OCI-LY3 (cell line): ENCODE data around the gene C9orf40.

Experiments used
- H2AFZ ChIP-seq: fragments of 200-600, 300-600 bp; shearing (Covaris generic); 2 replicates; pipeline ENCODE4 v1.6.0; 2014; ENCODE audit warnings: antibody characterized with exemption, low read depth, low read length
- H3K27ac ChIP-seq: fragments of 200-600, 300-600 bp; sonication (generic); 2 replicates; pipeline ENCODE4 v1.5.1; 2014; ENCODE audit warnings: mild to moderate bottlenecking, low read length, moderate library complexity, mixed read lengths
- H3K27me3 ChIP-seq: fragments of 200-600, 300-600 bp; sonication (generic); 2 replicates; pipeline ENCODE4 v1.6.1; 2014; ENCODE audit warnings: low read depth, low read length, mixed read lengths
- H3K36me3 ChIP-seq: fragments of 200-600, 300-600 bp; sonication (generic); replicated peaks from 2 replicates; pipeline ENCODE3; 2014; ENCODE audit warnings: low read depth, low read length, mixed read lengths
- H3K4me1 ChIP-seq: fragments of 300-600, 200-600 bp; sonication (generic); 2 replicates; pipeline ENCODE4 v1.6.1; 2014; ENCODE audit warnings: low read length, mixed read lengths
- H3K4me2 ChIP-seq: fragments of 200-600, 300-600 bp; sonication (generic); 2 replicates; pipeline ENCODE4 v1.6.1; 2014; ENCODE audit warnings: low read length, mixed read lengths
- H3K4me3 ChIP-seq: fragments of 300-600, 200-600 bp; sonication (generic); 2 replicates; pipeline ENCODE4 v1.5.1; 2014; ENCODE audit warnings: antibody characterized with exemption, mild to moderate bottlenecking, low read length, moderate library complexity
- H3K79me2 ChIP-seq: fragments of 300-600, 200-600 bp; shearing (Covaris generic); 2 replicates; pipeline ENCODE4 v1.6.1; 2014; ENCODE audit warnings: mild to moderate bottlenecking, low read length, mixed read lengths
- H3K9ac ChIP-seq: fragments of 300-600, 200-600 bp; shearing (Covaris generic); 2 replicates; pipeline ENCODE4 v1.6.0; 2014; ENCODE audit warnings: mild to moderate bottlenecking, low read length, moderate library complexity
- H3K9me3 ChIP-seq: fragments of 200-600, 300-600 bp; shearing (Covaris generic); 2 replicates; pipeline ENCODE4 v1.6.1; 2014; ENCODE audit warnings: low read length, mixed read lengths; ENCODE audit not compliant: insufficient read depth
- H4K20me1 ChIP-seq: fragments of 200-600, 300-600 bp; sonication (generic); 2 replicates; pipeline ENCODE4 v1.6.1; 2016; ENCODE audit warnings: low read length, mixed read lengths; ENCODE audit not compliant: insufficient read depth
- CTCF ChIP-seq: fragments of 200-600, 300-600 bp; sonication (generic); IDR thresholded peaks from 2 replicates; pipeline ENCODE4 v1.5.1; 2014; ENCODE audit warnings: antibody characterized with exemption, low read length, low read depth
- EZH2phosphoT487 ChIP-seq: fragments of 200-600 bp; shearing (Covaris generic); IDR thresholded peaks from 2 replicates; pipeline ENCODE4 v1.6.1; 2018; ENCODE audit warnings: antibody characterized with exemption, mixed run types, low read depth

Gene C9orf40

GRCh38 chr9:74949859-74950855 is 2.6 kb downstream of the C9orf40 start:
- Histone ChIP-seq H3K79me2 (peaks cover 20% of the 10 kb centered on the region), H3K4me2 (no peak overlapping the region), H2AFZ (no peak overlapping the region), H3K4me3 (no peak overlapping the region), H3K27ac (no peak overlapping the region), H3K9ac (no peak overlapping the region), H3K9me3 (no peaks in the 10 kb centered on the region), H4K20me1 (no peaks in the 10 kb centered on the region), H3K36me3 (peaks cover 11% of the 10 kb centered on the region), H3K4me1 (peaks cover 12% of the 10 kb centered on the region; the same call in 1 of the 2 replicates), H3K27me3 (no peaks in the 10 kb centered on the region)
- no peak for TF ChIP-seq CTCF
- no peak for TF ChIP-seq EZH2phosphoT487

DNA sequence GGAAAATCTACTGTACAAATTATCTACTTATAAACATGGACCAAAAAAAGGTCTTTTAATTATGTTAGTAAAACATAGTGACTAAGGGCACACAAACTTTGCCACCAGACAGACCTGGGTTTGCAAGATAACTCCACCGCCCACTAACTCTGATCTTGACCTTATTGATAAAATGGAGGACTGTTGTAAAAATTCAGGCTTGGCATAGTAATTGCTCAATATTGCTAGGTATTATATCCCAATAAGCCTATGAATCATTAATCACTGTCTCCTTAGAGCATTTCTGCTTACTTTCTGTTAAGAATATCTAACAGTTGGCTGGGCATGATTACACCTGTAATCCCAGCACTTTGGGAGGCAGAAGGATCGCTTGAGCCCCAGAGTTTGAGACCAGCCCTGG is 3.8 kb downstream of the C9orf40 start:
- Histone ChIP-seq H3K9me3 (no peaks in the 10 kb centered on the region), H3K4me1 (peaks cover 12% of the 10 kb centered on the region; the same call in 1 of the 2 replicates), H3K36me3 (peaks cover 11% of the 10 kb centered on the region), H3K79me2 (peaks cover 20% of the 10 kb centered on the region), H3K27ac (no peak overlapping the region), H4K20me1 (no peaks in the 10 kb centered on the region), H3K4me2 (no peak overlapping the region), H3K27me3 (no peaks in the 10 kb centered on the region), H2AFZ (no peak overlapping the region), H3K4me3 (no peak overlapping the region), H3K9ac (no peak overlapping the region)
- TF ChIP-seq CTCF, result no peak
- no peak for TF ChIP-seq EZH2phosphoT487

GRCh38 chr9:74946686-74947085 is 6.0 kb downstream of the C9orf40 start:
- Histone ChIP-seq H2AFZ (no peak overlapping the region), H3K9me3 (no peaks in the 10 kb centered on the region), H3K9ac (no peak overlapping the region), H3K4me3 (no peak overlapping the region), H3K27me3 (no peaks in the 10 kb centered on the region), H3K79me2 (peaks cover 18% of the 10 kb centered on the region), H4K20me1 (no peaks in the 10 kb centered on the region), H3K4me2 (no peak overlapping the region), H3K4me1 (peaks cover 12% of the 10 kb centered on the region; the same call in 1 of the 2 replicates), H3K36me3 (peaks cover 11% of the 10 kb centered on the region), H3K27ac (no peak overlapping the region)
- no peak for TF ChIP-seq CTCF
- TF ChIP-seq EZH2phosphoT487, result no peak

DNA sequence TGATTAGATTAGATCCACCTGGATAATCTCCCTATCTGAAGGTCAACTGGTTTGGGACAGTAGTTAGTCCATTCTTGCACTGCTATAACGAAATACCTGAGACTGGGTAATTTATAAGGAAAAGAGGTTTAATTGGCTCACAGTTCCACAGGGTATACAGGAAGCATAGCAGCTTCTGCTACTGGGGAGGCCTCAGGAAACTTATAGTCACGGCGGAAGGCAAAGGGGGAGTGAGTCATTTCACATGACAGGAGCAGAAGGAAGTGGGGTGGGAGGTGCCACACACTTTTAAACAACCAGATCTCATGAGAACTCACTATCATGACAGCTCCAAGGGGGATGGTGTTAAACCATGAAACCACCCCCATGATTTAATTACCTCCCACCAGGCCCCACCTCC is 9.9 kb downstream of the C9orf40 start:
- Histone ChIP-seq H3K27ac (no peak overlapping the region), H3K4me2 (no peak overlapping the region), H3K9ac (no peak overlapping the region), H3K79me2 (no peaks in the 10 kb centered on the region), H3K4me3 (no peak overlapping the region), H2AFZ (no peak overlapping the region), H3K27me3 (no peaks in the 10 kb centered on the region), H4K20me1 (no peaks in the 10 kb centered on the region), H3K4me1 (no peaks in the 10 kb centered on the region), H3K36me3 (peaks cover 9% of the 10 kb centered on the region), H3K9me3 (no peaks in the 10 kb centered on the region)
- TF ChIP-seq EZH2phosphoT487 (no peak), CTCF (no peak)
